Measurements from ENCODE around the gene TEKTIP1. TPM values are rescaled to one million over a fixed set of nuclear protein-coding genes. Genes with fewer than 3 reads are reported as not detected.

The TEKTIP1 gene
- total RNA-seq = not detected
- long read RNA-seq = 0 reads

DNA sequence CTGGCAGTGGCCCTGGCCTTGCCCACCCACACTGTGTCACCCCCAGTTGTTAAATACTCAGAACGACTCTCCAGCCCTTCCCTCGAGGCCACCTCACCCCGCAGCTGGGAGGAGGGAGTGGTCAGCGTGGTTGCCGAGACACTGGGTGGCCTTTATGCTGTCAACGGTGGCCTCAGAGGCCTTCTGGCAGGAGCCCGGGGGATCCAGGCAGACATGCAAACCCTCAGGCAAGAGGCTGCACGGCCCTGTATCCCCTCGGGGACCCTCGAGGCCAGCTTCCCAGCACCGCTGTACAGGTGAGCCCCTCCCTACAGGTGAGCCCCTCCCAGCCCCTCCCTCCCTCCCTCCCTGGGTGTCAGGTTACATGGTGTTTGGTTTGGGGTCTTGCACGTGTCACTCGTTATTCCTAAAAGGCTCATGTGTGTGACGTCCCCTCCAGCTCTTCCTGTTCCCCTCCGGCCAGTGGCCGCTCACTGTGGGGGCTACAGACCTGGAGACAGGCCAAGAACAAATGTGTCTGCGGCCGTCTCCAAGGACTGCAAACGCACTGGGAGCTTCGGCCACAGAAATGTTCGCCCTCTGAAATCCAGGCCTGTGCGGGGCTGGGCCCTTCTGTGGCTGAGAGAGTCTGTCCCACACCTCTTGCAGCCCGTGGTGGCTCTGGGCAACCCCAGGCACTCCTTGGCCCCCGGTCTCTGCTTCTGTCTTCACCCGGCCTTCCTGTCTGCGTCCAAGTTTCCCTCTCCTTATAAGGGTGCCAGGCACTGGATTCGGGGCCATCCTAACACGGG lies at the start of gene TEKTIP1:
TSS of gene TEKTIP1 (plus strand) at position 210 of the 791 bp plus-strand sequence. CDS start at position 214, 4 bp downstream.
- no peak for DNase-seq
- no peaks in the 10 kb centered on the region for H3K27me3 ChIP-seq (ENCODE audit: low read depth)
- no peak within 1 kb of the TSS for H3K27ac ChIP-seq (replicated peaks)
- TF ChIP-seq, protein P1, sequence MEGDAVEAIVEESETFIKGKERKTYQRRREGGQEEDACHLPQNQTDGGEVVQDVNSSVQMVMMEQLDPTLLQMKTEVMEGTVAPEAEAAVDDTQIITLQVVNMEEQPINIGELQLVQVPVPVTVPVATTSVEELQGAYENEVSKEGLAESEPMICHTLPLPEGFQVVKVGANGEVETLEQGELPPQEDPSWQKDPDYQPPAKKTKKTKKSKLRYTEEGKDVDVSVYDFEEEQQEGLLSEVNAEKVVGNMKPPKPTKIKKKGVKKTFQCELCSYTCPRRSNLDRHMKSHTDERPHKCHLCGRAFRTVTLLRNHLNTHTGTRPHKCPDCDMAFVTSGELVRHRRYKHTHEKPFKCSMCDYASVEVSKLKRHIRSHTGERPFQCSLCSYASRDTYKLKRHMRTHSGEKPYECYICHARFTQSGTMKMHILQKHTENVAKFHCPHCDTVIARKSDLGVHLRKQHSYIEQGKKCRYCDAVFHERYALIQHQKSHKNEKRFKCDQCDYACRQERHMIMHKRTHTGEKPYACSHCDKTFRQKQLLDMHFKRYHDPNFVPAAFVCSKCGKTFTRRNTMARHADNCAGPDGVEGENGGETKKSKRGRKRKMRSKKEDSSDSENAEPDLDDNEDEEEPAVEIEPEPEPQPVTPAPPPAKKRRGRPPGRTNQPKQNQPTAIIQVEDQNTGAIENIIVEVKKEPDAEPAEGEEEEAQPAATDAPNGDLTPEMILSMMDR (IDR thresholded peaks at IDR 0.05; ENCODE audit: borderline replicate concordance) = no peak
- peaks cover 18% of the 10 kb centered on the region for H3K4me1 ChIP-seq
- no peaks in the 10 kb centered on the region for H3K9me3 ChIP-seq (replicated peaks)
- no peak within 1 kb of the TSS for H3K4me3 ChIP-seq
- peaks cover 31% of the 10 kb centered on the region for H3K36me3 ChIP-seq
- intact Hi-C loops (cut with micrococcal nuclease) = no loop called here

DNA sequence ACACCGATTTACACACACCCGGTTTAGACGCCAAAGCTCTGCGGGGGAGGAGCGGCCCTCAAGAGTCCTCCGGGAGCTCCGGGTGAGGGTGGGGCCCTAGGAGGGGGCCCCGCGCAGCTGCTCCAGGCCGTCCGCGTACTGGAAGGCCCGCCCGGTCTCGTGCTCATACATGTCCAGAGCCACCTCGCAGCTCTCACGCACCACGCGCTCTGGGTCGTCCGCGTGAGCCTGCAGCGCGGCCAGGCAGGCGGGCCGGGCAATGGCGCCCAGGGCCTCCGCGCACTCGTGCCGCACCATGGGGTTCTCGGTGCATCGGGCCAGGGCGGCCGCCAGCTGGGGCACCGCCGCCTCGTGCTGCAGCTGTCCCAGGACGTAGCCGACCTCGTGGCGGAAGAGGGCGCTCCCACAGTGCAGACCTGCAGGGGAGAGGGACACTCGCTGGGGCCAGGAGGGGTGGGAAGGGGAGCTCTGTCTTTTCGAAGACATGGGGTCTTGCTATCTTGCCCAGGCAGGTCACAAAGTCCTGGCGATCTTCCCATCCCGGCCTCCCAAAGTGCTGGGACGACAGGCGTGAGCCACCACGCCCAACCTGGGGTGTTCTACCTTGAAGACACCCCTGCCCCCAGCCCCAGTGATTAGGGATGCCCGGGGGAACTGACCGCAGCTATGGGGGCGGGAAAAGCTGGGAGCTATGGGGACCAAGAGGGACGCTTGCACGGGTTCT lies 47.4 kb upstream of the TEKTIP1 start:
- no peak overlapping the region for H3K4me3 ChIP-seq
- no peaks in the 10 kb centered on the region for H3K9me3 ChIP-seq (replicated peaks)
- no peaks in the 10 kb centered on the region for H3K27me3 ChIP-seq (ENCODE audit: low read depth)
- no peak for DNase-seq
- TF ChIP-seq, protein P1 (IDR thresholded peaks at IDR 0.05; ENCODE audit: borderline replicate concordance) = no peak
- peaks cover 53% of the 10 kb centered on the region for H3K36me3 ChIP-seq
- intact Hi-C loops (cut with micrococcal nuclease) = no loop called here
- H3K27ac ChIP-seq (replicated peaks) = no peak overlapping the region
- H3K4me1 ChIP-seq = no peaks in the 10 kb centered on the region

DNA sequence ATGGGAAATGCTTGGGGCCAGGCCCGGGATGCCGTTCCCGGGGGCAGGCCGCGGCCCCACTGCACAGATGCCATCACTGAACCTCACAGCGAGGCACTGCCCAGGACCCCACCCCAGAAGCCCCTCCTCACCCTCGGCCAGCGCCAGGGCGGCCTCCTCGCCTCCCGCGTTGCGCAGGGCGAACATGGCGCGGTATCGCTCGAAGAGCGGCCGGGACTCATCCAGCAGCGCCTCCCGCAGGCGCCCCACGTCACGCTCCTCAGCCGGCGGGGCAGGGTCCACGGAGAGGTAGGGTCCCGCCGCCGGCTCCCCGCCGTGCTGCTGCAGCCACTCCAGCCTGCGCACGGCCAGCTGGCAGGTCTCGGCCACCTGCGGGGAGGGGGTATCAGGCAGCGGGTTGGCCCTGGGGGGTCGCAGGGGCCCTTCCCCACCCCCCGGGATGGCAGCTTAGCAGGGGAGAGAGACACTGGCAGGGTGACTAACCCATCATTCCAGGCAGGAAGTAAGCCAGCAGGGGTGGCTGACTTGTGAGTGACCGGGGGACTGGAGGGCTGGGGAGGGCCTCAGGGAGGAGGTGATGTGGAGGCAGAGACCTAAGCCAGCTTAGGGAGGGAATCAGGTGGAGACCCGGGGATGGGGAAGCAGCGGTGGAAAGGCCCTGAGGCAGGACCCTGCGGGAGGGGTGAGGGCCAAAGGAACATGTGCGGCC lies 46.7 kb upstream of the TEKTIP1 start:
- no peak overlapping the region for H3K4me3 ChIP-seq
- H3K36me3 ChIP-seq = peaks cover 58% of the 10 kb centered on the region
- TF ChIP-seq, protein P1 (IDR thresholded peaks at IDR 0.05; ENCODE audit: borderline replicate concordance) = no peak
- intact Hi-C loops (cut with micrococcal nuclease) = no loop called here
- no peak for DNase-seq
- no peak overlapping the region for H3K27ac ChIP-seq (replicated peaks)
- H3K27me3 ChIP-seq (ENCODE audit: low read depth) = no peaks in the 10 kb centered on the region
- H3K9me3 ChIP-seq (replicated peaks) = no peaks in the 10 kb centered on the region
- no peaks in the 10 kb centered on the region for H3K4me1 ChIP-seq

DNA sequence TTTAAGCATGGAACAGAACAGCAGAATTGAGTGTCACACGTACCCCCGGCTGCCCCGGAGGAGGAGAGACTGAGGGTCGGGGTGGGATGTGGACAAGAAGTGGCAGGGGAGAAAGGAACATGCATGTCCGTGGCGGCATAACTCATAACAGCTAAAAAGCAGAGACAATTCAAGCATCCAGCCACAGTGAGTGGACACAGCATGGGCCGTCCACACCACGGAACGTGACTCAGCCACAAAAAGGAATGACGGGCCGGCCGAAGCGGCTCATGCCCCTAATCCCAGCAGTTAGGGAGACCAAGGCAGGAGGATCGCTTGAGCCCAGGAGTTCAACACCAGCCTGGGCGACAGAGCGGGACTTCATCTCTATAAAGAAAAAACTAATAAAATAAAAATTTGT lies 46.1 kb upstream of the TEKTIP1 start:
- no peaks in the 10 kb centered on the region for H3K27me3 ChIP-seq (ENCODE audit: low read depth)
- H3K4me1 ChIP-seq = no peaks in the 10 kb centered on the region
- intact Hi-C loops (cut with micrococcal nuclease) = no loop called here
- DNase-seq = no peak
- H3K36me3 ChIP-seq = peaks cover 58% of the 10 kb centered on the region
- no peak overlapping the region for H3K27ac ChIP-seq (replicated peaks)
- no peak overlapping the region for H3K4me3 ChIP-seq
- no peaks in the 10 kb centered on the region for H3K9me3 ChIP-seq (replicated peaks)
- TF ChIP-seq, protein P1 (IDR thresholded peaks at IDR 0.05; ENCODE audit: borderline replicate concordance) = no peak

DNA sequence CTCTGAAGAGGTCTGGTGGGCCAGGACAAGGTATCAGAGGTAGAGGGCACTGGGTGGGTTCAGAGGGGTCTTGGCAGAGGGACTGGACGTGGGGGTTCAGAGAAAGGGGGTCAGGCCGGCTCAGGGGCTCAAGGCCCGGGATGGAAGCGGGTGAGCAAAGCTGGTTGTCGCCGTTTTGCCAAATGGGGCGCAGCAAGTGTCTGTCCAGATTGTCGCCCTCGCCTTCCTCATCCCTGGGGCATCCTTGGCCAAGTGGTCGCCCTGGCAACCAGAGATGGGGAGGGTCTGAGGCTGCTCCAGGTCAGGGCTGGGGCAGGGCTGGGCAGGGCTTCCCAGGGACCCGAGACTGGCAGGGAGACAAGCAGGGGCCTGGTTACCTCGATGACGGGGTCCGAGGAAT lies 45.3 kb upstream of the TEKTIP1 start:
- H3K36me3 ChIP-seq = peaks cover 58% of the 10 kb centered on the region
- no peaks in the 10 kb centered on the region for H3K27me3 ChIP-seq (ENCODE audit: low read depth)
- no peak overlapping the region for H3K27ac ChIP-seq (replicated peaks)
- no peak for DNase-seq
- TF ChIP-seq, protein P1 (IDR thresholded peaks at IDR 0.05; ENCODE audit: borderline replicate concordance) = no peak
- H3K9me3 ChIP-seq (replicated peaks) = no peaks in the 10 kb centered on the region
- H3K4me1 ChIP-seq = peaks cover 2% of the 10 kb centered on the region
- H3K4me3 ChIP-seq = no peak overlapping the region
- intact Hi-C loops (cut with micrococcal nuclease) = no loop called here
